HepG2 (cell line): ENCODE measurements around the gene ARTN.

Experiments
- RAD21 ChIP-seq: fragments of 450-650 bp; formaldehyde crosslinking; IDR thresholded peaks from 2 replicates; pipeline ENCODE4 v1.5.0; 2020; ENCODE audit warnings: mild to moderate bottlenecking
- REPIN1 ChIP-seq: sonication (generic); formaldehyde crosslinking; IDR thresholded peaks from 2 replicates; pipeline ENCODE4 v1.8.0; 2022; ENCODE audit warnings: missing genetic modification reagents, low read depth, mild to moderate bottlenecking, borderline replicate concordance
- YY1 ChIP-seq: IDR thresholded peaks from 2 replicates; pipeline ENCODE4 v1.6.1; 2011; ENCODE audit warnings: low read length, low read depth, moderate library complexity, mild to moderate bottlenecking; ENCODE audit not compliant: insufficient read depth, insufficient replicate concordance

DNA sequence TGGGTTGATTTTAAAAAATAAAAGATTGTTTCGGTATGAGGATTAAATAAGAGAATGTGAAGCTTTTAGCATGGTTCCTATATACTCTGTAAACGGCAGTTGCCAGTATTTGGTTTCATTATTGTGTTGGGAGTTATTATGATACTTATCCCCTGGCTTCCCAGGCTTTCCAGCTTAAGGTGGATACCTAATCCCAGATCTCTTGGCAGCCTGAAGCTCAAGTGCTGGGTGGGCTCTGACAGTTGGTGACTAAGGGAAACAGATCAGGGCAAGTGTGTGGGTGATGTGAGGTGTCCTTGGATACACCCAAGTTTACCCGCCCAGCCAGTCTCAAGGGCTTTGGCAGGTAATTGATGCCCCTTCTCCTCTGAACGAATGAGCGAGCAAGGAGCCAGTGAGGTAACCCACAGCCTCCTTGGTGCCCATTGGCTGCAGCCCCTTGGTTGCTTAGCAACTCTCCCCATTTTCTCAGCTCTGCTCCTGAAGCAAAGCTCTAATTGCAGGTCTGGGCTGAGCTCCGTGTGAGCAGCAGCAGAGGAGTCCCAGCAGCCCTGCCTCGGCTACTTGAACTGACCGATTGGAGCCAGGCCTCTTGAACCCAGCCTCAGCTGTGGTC, 19.2 kb downstream of the ARTN start:
- no peak for TF ChIP-seq RAD21
- no peak for TF ChIP-seq REPIN1 (CRISPR knock-in tag)
- TF ChIP-seq YY1, result no peak
